C4-2B (cell line): ENCODE results near the gene ITGB2.

Experiments
- H3K27ac ChIP-seq: fragments of 450-650 bp; 2 replicates; pipeline ENCODE4 v1.5.1; 2017
- CTCF ChIP-seq: fragments of 450-650 bp; conservative IDR thresholded peaks from 2 replicates; pipeline ENCODE4 v1.5.1; 2017; ENCODE audit warnings: mild to moderate bottlenecking
- ZFX ChIP-seq: fragments of 450-650 bp; IDR thresholded peaks from 2 replicates; pipeline ENCODE4 v1.6.1; 2017

ITGB2 gene

DNA sequence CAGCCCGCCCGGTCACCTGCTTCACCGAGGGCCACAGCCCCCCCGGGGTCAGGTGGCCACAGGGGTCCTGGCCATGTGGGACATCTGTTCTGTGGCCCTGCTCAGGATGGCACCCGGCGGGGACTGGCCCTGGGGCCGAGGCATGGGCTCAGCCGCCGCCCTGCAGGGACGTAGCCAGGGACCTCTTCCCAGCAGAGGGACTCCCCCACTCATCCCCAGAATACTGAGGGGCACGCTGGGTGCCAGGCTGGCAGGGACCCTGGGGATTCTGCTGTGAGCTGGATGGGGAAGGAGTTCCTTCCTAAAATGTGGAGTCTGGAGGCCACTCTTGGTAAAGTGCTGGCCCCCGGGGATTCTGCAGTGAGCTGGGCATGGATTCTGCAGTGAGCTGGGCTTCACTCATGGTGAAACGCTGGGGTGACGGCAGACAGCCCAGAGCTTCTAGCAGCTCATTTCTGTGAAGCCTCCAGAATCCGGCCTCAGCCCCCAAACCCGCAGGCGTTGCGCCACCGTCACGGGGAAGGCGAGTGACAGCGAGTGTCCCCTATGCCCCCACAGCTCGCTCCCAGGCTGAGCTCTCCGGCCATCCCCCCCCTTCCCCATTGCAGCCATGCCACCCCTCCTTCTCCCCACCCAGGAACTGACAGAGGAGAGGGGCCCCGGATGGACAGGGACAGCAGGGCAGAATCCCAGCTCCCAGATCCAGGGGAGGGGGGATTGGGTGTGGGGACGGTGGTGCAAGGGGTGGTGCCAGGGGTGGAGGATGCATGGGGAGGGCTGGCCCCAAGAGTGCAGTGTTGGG is 1.4 kb downstream of the ITGB2 start:
- TF ChIP-seq CTCF, result no peak
- no peak for TF ChIP-seq ZFX
- H3K27ac ChIP-seq, result no peak overlapping the region

GRCh38 chr21:44918581-44919033 is 2.1 kb downstream of the ITGB2 start:
- TF ChIP-seq ZFX, result no peak
- no peak for TF ChIP-seq CTCF
- H3K27ac ChIP-seq, result no peak overlapping the region

DNA sequence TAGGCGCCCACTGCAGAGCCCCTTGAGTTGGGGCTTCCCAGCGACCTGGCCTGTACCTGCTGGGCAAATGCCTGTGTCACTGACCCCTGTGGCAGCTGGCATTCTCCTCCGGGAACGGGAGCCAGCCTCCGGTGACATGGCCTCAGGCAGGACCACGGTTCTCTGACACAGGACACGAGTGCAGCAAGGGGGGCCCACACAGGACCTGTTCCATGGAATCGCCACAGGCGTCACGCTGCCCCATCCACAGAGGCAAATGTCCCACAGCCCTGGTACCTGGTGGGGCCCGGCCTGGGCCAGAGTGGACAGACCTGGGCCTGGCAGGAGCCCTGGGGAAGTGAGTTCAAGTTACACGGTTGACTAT is 2.6 kb downstream of the ITGB2 start:
- TF ChIP-seq ZFX (no peak), CTCF (no peak)
- H3K27ac ChIP-seq, result no peak overlapping the region

GRCh38 chr21:44917446-44918106 is 3.1 kb downstream of the ITGB2 start:
- no peak overlapping the region for H3K27ac ChIP-seq

GRCh38 chr21:44916965-44917364 is 3.7 kb downstream of the ITGB2 start:
- TF ChIP-seq CTCF, result no peak
- TF ChIP-seq ZFX, result no peak
- no peak overlapping the region for H3K27ac ChIP-seq

More at GRCh38 chr21:44917446-44918106, 3.1 kb downstream of the ITGB2 start:
- no peak for TF ChIP-seq CTCF

DNA sequence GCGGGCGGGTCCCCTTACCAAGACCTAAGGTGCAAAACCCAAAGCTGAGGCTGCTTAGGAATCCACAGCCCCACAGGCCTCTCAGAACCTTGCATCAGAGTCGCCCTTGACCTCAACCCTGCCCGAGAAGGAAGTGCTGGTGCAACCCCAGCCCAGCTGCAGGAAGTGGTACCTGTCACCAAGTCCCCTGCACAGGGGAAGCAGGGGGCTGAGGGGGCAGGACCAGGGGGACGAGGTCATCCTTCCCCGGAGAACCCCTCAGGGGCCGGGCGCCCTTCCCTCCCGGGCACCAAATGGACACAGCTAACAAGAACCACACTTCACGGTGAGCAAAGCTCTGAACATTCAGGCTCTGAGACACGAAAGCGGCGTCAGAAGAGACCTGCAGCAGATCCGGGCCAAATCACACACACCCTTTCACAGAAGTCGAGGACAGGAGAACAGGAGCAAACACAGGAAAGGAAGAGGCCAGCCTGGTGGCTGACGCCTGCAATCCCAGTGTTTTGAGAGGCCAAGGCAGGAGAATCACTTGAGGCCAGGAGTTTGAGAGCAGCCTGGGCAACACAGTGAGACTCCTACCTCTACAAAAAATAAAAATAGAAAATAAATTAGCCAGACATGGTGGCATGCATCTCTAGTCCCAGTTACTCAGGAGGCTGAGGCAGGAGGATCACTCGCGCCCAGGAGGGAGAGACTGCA is 6.4 kb downstream of the ITGB2 start:
- TF ChIP-seq ZFX, result no peak
- TF ChIP-seq CTCF, result no peak
- no peak overlapping the region for H3K27ac ChIP-seq
